ENCODE results near the gene MMD2.

- no peak for TF ChIP-seq CTCF (IDR thresholded peaks at IDR 0.05; ENCODE audit: insufficient read depth, low read length, poor library complexity, severe bottlenecking)
- no peak for TF ChIP-seq EZH2phosphoT487 (conservative IDR thresholded peaks at IDR 0.05; ENCODE audit: low read length)
Measured at GRCh38 chr7:4911111-4911828, 47.7 kb downstream of the MMD2 start.
